SK-N-MC (cell line): ENCODE data around the gene PLXDC1.

Experiments used
- EZH2 ChIP-seq: fragments of 200-600 bp; sonication (generic); IDR thresholded peaks from one replicate; pipeline ENCODE4 v1.6.1; 2017; ENCODE audit warnings: antibody characterized with exemption
- FOXP2 ChIP-seq: optimal IDR thresholded peaks from 2 replicates; pipeline ENCODE3; 2011; ENCODE audit warnings: mild to moderate bottlenecking, moderate library complexity; ENCODE audit not compliant: insufficient read depth; ENCODE audit errors: extremely low read length, control extremely low read depth
- POLR2AphosphoS5 ChIP-seq: IDR thresholded peaks from 2 replicates; pipeline ENCODE4 v1.6.1; 2012; ENCODE audit warnings: mild to moderate bottlenecking, low read depth, low read length, borderline replicate concordance

DNA sequence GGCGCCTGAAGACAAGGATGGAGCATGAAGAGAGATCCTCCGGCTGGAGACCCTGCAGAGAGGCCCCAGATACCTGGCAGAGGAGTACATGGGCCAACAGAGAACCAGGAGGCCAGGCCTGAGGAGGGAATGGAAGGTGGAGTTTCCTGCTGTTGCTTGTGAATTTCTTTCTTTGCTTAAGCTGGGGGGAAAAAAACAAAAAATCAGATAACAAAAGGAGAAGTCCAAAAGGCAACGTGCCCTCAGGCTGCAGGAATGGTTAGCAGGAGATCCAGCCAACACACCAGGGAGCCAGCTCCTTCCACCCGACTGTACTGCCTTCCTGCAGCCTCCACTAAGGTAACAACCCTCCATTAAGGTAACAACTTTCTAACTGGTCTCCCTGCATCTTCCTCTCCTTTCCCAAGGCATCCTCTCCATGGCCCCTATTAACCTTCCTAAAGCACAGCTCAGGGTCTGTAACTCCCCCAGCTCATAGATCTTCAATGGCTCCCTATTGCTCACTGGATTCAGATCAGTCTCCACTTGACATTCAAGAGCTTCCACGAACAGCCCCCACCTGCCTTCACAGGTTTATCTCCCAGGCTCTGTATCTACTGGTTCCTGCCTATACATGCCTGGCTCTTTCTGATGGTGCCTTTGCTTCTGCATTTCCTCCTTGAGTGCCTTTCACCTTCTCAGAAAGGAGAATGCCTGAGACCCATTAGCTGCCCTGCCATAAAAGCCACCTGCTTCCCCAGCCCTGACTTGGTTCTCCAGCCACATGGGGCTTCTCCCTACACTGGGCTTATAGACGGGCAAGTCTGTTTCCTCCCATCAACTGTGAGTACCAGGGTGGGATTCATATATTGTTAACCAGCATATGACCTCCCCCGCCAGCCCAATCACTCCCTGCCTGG lies 15.2 kb upstream of the PLXDC1 start:
- TF ChIP-seq POLR2AphosphoS5 (no peak), EZH2 (no peak), FOXP2 (no peak)
